Stomach smooth muscle (tissue), 2 donors: ENCODE data around the gene PNKP.

Experiments used
- H3K27ac ChIP-seq: one replicate; pipeline ENCODE4 v1.7.0; 2013; ENCODE audit warnings: mild to moderate bottlenecking, low read length, inconsistent platforms
- H3K27me3 ChIP-seq, 2 donors: one replicate each; pipeline ENCODE4 v1.7.0; 2013; ENCODE audit warnings: low read length in 2 of 2; ENCODE audit not compliant: insufficient read depth in 2 of 2, control insufficient read depth in 1 of 2
- H3K36me3 ChIP-seq, 2 donors: one replicate each; pipeline ENCODE4 v1.7.0; 2013; ENCODE audit warnings: low read length in 2 of 2; ENCODE audit not compliant: control insufficient read depth in 2 of 2, insufficient read depth in 2 of 2
- H3K4me1 ChIP-seq: one replicate; pipeline ENCODE4 v1.7.0; 2013; ENCODE audit warnings: low read length; ENCODE audit not compliant: control insufficient read depth, insufficient read depth
- H3K4me3 ChIP-seq, 2 donors: one replicate each; pipeline ENCODE4 v1.7.0; 2013; ENCODE audit warnings: low read length in 2 of 2
- H3K9ac ChIP-seq, 2 donors: one replicate each; pipeline ENCODE4 v1.7.0; 2013; ENCODE audit warnings: low read length in 2 of 2, mild to moderate bottlenecking in 1 of 2
- H3K9me3 ChIP-seq, 2 donors: one replicate each; pipeline ENCODE4 v1.7.0; 2013; ENCODE audit warnings: low read length in 2 of 2; ENCODE audit not compliant: control insufficient read depth in 2 of 2
- donor health status: healthy.
- donor health status: Pancreatic carcinoma.

PNKP gene

GRCh38 chr19:49866933-49867782 is at the start of gene PNKP:
Gene PNKP, minus strand, starts transcription at chr19:49867576. Its CDS starts 372 bp downstream, at chr19:49867204.
- Histone ChIP-seq H3K9me3 (no peaks in the 10 kb centered on the region), H3K27me3 (no peaks in the 10 kb centered on the region), H3K4me3 (peak within 1 kb of the TSS; percentile 89 to 92), H3K36me3 (peaks cover 7 to 19% of the 10 kb centered on the region in 2 donors), H3K4me1 (peaks cover 49% of the 10 kb centered on the region), H3K9ac (peak within 1 kb of the TSS; percentile 62 to 86), H3K27ac (peak within 1 kb of the TSS; percentile 84)

- Histone ChIP-seq H3K36me3 (peaks cover 2 to 17% of the 10 kb centered on the region in 2 donors), H3K4me1 (peaks cover 7% of the 10 kb centered on the region), H3K9me3 (no peaks in the 10 kb centered on the region), H3K27ac (no peak overlapping the region), H3K27me3 (no peaks in the 10 kb centered on the region), H3K4me3 (no peak overlapping the region), H3K9ac (no peak overlapping the region)
Measured at GRCh38 chr19:49915271-49915670, 47.9 kb upstream of the PNKP start.

- H3K4me3 ChIP-seq, result no peak overlapping the region
- no peak overlapping the region for H3K9ac ChIP-seq
- H3K4me1 ChIP-seq, result peaks cover 7% of the 10 kb centered on the region
- no peaks in the 10 kb centered on the region for H3K9me3 ChIP-seq
- H3K27ac ChIP-seq, result no peak overlapping the region
- H3K36me3 ChIP-seq, result peaks cover 2 to 22% of the 10 kb centered on the region in 2 donors
- no peaks in the 10 kb centered on the region for H3K27me3 ChIP-seq
Measured at GRCh38 chr19:49913720-49914119, 46.3 kb upstream of the PNKP start.

- Histone ChIP-seq H3K9me3 (no peaks in the 10 kb centered on the region), H3K27ac (no peak overlapping the region), H3K27me3 (no peaks in the 10 kb centered on the region), H3K36me3 (peaks cover 7 to 26% of the 10 kb centered on the region in 2 donors), H3K4me1 (peaks cover 7% of the 10 kb centered on the region), H3K4me3 (no peak overlapping the region), H3K9ac (no peak overlapping the region)
Measured at GRCh38 chr19:49912965-49913685, 45.7 kb upstream of the PNKP start.

- Histone ChIP-seq H3K27me3 (no peaks in the 10 kb centered on the region), H3K4me1 (peaks cover 4% of the 10 kb centered on the region), H3K9ac (no peak overlapping the region), H3K27ac (no peak overlapping the region), H3K4me3 (no peak overlapping the region), H3K9me3 (no peaks in the 10 kb centered on the region), H3K36me3 (peaks cover 12 to 36% of the 10 kb centered on the region in 2 donors)
Measured at GRCh38 chr19:49911381-49912145, 44.2 kb upstream of the PNKP start.

DNA sequence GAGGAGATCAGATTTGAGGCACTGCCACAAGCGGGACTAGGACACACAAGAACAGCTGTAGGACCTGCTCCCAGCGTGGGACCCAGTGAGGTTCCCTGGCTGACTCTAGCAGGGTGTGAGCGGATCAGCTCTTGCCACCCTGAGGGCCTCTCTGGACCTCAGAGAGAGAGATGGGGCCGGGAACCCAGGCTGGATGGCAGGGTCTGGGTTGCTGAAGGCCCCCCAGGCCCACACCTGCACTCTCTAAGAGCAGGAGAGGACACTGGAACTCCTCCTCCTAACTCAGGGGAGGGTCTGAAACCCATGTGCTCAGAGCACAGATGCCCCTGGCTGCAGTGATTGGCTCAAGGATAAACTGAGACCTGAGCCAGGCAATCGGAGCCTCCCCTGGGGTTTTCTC is 42.8 kb upstream of the PNKP start:
- H3K4me3 ChIP-seq, result no peak overlapping the region
- H3K9me3 ChIP-seq, result no peaks in the 10 kb centered on the region
- peaks cover 4% of the 10 kb centered on the region for H3K4me1 ChIP-seq
- H3K9ac ChIP-seq, result no peak overlapping the region
- peaks cover 12 to 36% of the 10 kb centered on the region in 2 donors for H3K36me3 ChIP-seq
- H3K27ac ChIP-seq, result no peak overlapping the region
- no peaks in the 10 kb centered on the region for H3K27me3 ChIP-seq

DNA sequence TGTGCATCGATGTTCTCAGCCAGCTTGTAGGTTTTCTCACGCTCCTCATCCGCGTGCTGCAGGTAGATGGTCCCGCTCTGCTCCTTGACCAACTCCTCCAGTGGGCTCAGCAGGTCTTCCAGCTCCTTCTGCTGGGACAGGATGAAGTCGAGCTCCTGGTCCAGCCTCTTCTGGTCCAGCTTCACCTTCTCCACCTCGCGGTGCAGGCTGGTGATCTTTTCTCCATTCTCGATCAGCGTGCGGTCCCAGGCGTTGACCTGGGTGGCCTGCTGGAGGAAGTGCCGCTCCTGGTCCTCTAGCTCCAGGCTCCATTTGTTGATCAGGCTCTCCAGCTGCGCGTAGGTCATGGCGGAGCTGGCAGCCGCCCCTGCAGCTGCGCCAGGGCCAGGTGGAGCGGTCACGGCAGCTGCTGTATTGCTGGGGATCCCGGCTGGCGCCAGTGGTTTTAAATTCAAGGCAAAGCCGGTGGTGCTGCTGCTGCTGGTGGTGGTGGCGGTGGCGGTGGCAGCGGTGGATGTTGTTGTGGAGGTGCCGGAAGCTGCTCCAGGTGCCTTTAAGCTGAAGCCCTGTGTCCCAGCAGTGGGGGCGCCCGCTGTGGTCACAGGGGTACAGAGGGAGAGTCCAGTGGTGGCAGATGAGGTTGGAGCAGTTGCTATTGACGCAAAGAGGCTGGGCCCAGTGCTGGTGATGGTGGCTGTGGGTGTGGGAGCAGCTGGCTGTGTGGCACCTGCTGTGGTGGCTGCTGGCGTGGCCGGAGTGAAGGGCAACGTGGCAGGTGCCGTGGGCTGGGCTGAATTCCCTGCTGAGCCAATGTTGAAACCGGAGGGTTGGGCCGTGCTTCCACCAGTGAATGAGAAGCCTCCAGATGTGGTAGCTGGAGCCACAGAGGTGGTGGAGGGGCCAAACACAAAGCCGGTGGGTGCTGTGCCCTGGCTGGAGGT is 41.4 kb upstream of the PNKP start:
- H3K36me3 ChIP-seq, result peaks cover 12 to 30% of the 10 kb centered on the region in 2 donors

GRCh38 chr19:49907745-49908446 is 40.5 kb upstream of the PNKP start:
- H3K4me3 ChIP-seq, result no peak overlapping the region
- no peaks in the 10 kb centered on the region for H3K27me3 ChIP-seq
- no peaks in the 10 kb centered on the region for H3K9me3 ChIP-seq
- peaks cover 2% of the 10 kb centered on the region for H3K4me1 ChIP-seq
- no peak overlapping the region for H3K27ac ChIP-seq
- no peak overlapping the region for H3K9ac ChIP-seq
- peaks cover 12 to 29% of the 10 kb centered on the region in 2 donors for H3K36me3 ChIP-seq

More for the DNA sequence above, 41.4 kb upstream of the PNKP start:
- Histone ChIP-seq H3K27me3 (no peaks in the 10 kb centered on the region), H3K27ac (no peak overlapping the region), H3K4me3 (no peak overlapping the region), H3K4me1 (peaks cover 4% of the 10 kb centered on the region), H3K9ac (no peak overlapping the region), H3K9me3 (no peaks in the 10 kb centered on the region)

DNA sequence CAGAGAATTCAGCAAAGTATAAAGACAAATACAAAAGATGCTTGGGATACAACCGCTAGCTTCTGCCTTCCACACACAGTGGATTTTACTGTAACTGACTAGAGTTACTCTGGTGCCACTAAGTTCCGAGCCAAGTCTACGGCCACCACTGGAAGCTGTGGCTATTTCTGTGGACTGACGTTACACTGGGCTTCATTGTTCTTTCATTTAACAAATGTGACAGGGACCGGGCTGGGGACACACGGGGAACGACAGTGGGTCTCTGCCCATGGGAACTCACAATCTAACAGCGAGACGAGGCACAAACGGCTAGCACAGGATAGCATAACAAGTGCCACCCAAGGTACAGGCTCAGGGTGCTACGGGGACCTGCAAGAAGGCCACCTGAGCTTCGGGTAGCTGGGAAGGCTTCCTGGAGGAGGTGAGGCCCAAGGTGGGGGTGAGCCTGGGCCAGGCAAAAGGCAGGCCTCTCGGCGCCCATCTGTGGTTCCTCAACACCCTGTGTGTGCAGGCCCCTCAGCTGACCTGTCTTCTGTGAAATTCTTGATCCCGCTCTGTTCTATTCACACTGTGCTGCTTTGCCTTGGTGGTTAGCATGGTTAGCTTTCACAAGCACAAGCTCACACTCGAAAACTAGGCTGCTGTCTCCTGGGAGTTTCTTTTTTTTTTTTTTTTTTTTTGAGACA is 39.6 kb upstream of the PNKP start:
- no peak overlapping the region for H3K27ac ChIP-seq
- no peaks in the 10 kb centered on the region for H3K4me1 ChIP-seq
- H3K27me3 ChIP-seq, result no peaks in the 10 kb centered on the region
- no peaks in the 10 kb centered on the region for H3K9me3 ChIP-seq
- H3K4me3 ChIP-seq, result no peak overlapping the region
- no peak overlapping the region for H3K9ac ChIP-seq
- H3K36me3 ChIP-seq, result peaks cover 12 to 28% of the 10 kb centered on the region in 2 donors
